Measurements from ENCODE around the gene PPP1R3D. TPM values are rescaled to one million over a fixed set of nuclear protein-coding genes. Genes with fewer than 3 reads are reported as not detected.
A peak's percentile ranks its signal among the peaks of the same experiment; 100 is the strongest.

Gene PPP1R3D, protein sequence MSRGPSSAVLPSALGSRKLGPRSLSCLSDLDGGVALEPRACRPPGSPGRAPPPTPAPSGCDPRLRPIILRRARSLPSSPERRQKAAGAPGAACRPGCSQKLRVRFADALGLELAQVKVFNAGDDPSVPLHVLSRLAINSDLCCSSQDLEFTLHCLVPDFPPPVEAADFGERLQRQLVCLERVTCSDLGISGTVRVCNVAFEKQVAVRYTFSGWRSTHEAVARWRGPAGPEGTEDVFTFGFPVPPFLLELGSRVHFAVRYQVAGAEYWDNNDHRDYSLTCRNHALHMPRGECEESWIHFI
- 10 to 100 TPM in 3 of 4 donors, 1 to 10 TPM in 1; 8.4 to 14.7 (median 10.8) TPM for total RNA-seq

- H3K27me3 ChIP-seq, result no peaks in the 10 kb centered on the region
- H3K4me1 ChIP-seq, result peaks cover 28 to 71% (median 37%) of the 10 kb centered on the region in 3 donors
- peak within 1 kb of the TSS; percentile 91 to 96 (median 94) for H3K27ac ChIP-seq
- H3K36me3 ChIP-seq, result peaks cover 5 to 36% (median 6%) of the 10 kb centered on the region in 3 donors
- TF ChIP-seq, protein P1, sequence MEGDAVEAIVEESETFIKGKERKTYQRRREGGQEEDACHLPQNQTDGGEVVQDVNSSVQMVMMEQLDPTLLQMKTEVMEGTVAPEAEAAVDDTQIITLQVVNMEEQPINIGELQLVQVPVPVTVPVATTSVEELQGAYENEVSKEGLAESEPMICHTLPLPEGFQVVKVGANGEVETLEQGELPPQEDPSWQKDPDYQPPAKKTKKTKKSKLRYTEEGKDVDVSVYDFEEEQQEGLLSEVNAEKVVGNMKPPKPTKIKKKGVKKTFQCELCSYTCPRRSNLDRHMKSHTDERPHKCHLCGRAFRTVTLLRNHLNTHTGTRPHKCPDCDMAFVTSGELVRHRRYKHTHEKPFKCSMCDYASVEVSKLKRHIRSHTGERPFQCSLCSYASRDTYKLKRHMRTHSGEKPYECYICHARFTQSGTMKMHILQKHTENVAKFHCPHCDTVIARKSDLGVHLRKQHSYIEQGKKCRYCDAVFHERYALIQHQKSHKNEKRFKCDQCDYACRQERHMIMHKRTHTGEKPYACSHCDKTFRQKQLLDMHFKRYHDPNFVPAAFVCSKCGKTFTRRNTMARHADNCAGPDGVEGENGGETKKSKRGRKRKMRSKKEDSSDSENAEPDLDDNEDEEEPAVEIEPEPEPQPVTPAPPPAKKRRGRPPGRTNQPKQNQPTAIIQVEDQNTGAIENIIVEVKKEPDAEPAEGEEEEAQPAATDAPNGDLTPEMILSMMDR (IDR thresholded peaks at IDR 0.05), result peak in 2 of 6 experiments; percentile 20 to 34
- TF ChIP-seq POLR2A (IDR thresholded peaks at IDR 0.05), result peak in 3 of 4 donors; percentile 35 to 90 (median 89)
- whole genome bisulfite sequencing, 2 donors, result 0% methylated on average over 7 to 8 of the region's 57 CpGs
- intact Hi-C loops (cut with DNase I), result no loop called here
- peak; percentile 81 for DNase-seq
- H3K4me3 ChIP-seq, result peak within 1 kb of the TSS; percentile 61 to 88 (median 77)
- no peaks in the 10 kb centered on the region for H3K9me3 ChIP-seq
Observed at GRCh38 chr20:59940129-59940955, at the start of gene PPP1R3D, which contains the start of gene FAM217B. TSS of gene PPP1R3D (minus strand) at chr20:59940305. CDS start at chr20:59939931, 374 bp downstream. TSS of gene FAM217B (plus strand) at chr20:59940389. CDS start at chr20:59943944, 3,555 bp downstream.

DNA sequence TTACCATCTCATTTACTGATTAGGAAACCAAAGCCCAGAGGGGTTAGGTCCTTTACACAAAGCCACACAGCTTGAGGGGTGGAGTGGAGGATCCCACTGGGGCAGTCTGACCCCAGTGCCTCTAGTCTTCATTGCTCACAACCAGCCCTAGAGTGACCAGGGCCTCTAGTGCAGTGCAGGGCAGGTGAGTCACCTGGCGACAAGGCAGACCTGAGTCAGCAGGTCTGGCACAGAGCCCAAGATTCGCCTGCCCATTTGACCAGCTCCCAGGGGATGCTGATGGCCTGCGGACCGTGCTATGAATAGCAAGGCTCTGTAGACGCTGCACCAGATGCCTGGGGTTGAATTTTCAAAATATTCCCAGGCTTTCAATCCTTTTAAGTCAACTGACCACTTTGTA, 48.0 kb upstream of the PPP1R3D start:
- H3K36me3 ChIP-seq, result no peaks in the 10 kb centered on the region
- DNase-seq, result no peak
- H3K9me3 ChIP-seq, result no peaks in the 10 kb centered on the region
- TF ChIP-seq POLR2A (IDR thresholded peaks at IDR 0.05), result no peak
- TF ChIP-seq, protein P1 (IDR thresholded peaks at IDR 0.05), result no peak
- intact Hi-C loops (cut with DNase I), result no loop called here
- H3K27me3 ChIP-seq, result no peaks in the 10 kb centered on the region
- no peak overlapping the region for H3K27ac ChIP-seq
- 32 to 73% methylated on average over 4 of the region's 5 CpGs for WGBS, 2 donors
- H3K4me1 ChIP-seq, result no peaks in the 10 kb centered on the region
- H3K4me3 ChIP-seq, result no peak overlapping the region

- no peaks in the 10 kb centered on the region for H3K9me3 ChIP-seq
- no peaks in the 10 kb centered on the region for H3K4me1 ChIP-seq
- TF ChIP-seq, protein P1 (IDR thresholded peaks at IDR 0.05), result no peak
- no peak for TF ChIP-seq POLR2A (IDR thresholded peaks at IDR 0.05)
- H3K27me3 ChIP-seq, result no peaks in the 10 kb centered on the region
- no peak overlapping the region for H3K27ac ChIP-seq
- no peak for DNase-seq
- H3K36me3 ChIP-seq, result no peaks in the 10 kb centered on the region
- H3K4me3 ChIP-seq, result no peak overlapping the region
- WGBS, 2 donors, result 73 to 82% methylated on average over 7 of the region's 7 CpGs
- intact Hi-C loops (cut with DNase I), result no loop called here
Observed at GRCh38 chr20:59987135-59987534, 47.0 kb upstream of the PPP1R3D start.

GRCh38 chr20:59985864-59986263, 45.8 kb upstream of the PPP1R3D start:
- intact Hi-C loops (cut with DNase I), result no loop called here
- H3K27ac ChIP-seq, result no peak overlapping the region
- WGBS, 2 donors, result 68 to 82% methylated on average over 3 of the region's 3 CpGs

More at GRCh38 chr20:59985864-59986263, 45.8 kb upstream of the PPP1R3D start:
- Histone ChIP-seq H3K4me1 (no peaks in the 10 kb centered on the region), H3K4me3 (no peak overlapping the region), H3K9me3 (no peaks in the 10 kb centered on the region), H3K36me3 (no peaks in the 10 kb centered on the region), H3K27me3 (no peaks in the 10 kb centered on the region)
- no peak for DNase-seq
- TF ChIP-seq, protein P1 (IDR thresholded peaks at IDR 0.05), result no peak
- TF ChIP-seq POLR2A (IDR thresholded peaks at IDR 0.05), result no peak

Measured in esophagus squamous epithelium (tissue), 5 donors.